HCT116 (cell line): ENCODE measurements around the gene LACTB.

ENCODE experiments used
- CTCF ChIP-seq, 3 experiments: fragments of 200-600 bp in 1 of 3; sonication (generic) in 1 of 3; IDR thresholded peaks in 2 of 3; conservative IDR thresholded peaks in 1 of 3; 2 replicates each; pipeline ENCODE4 v1.5.1; 2012 to 2017; ENCODE audit warnings: low read depth in 2 of 3, low read length in 2 of 3, antibody characterized with exemption in 1 of 3, borderline replicate concordance in 1 of 3, control low read depth in 1 of 3, mild to moderate bottlenecking in 1 of 3, mixed read lengths in 1 of 3, mixed run types in 1 of 3, moderate library complexity in 1 of 3; ENCODE audit not compliant: insufficient read depth in 1 of 3
- EZH2 ChIP-seq: fragments of 200-600 bp; sonication (generic); IDR thresholded peaks from 2 replicates; pipeline ENCODE4 v1.6.1; 2017; ENCODE audit warnings: antibody characterized with exemption, mixed run types
- YY1 ChIP-seq: IDR thresholded peaks from 2 replicates; pipeline ENCODE4 v1.6.1; 2011; ENCODE audit warnings: low read length, low read depth, moderate library complexity, mild to moderate bottlenecking; ENCODE audit not compliant: insufficient replicate concordance; ENCODE audit errors: extremely low read depth
- ZNF274 ChIP-seq: fragments of 200-500 bp; sonication (Bioruptor generic); IDR thresholded peaks from 2 replicates; pipeline ENCODE4 v1.6.1; 2014; ENCODE audit warnings: mild to moderate bottlenecking, low read depth, low read length, inconsistent platforms

- TF ChIP-seq YY1 = no peak
- no peak for TF ChIP-seq ZNF274
- TF ChIP-seq CTCF (IDR thresholded peaks at IDR 0.05 in 2 of 3, conservative IDR thresholded peaks at IDR 0.05 in 1 of 3; ENCODE audit: borderline replicate concordance in 1 of 3, insufficient read depth in 1 of 3, low read depth in 2 of 3, low read length in 2 of 3) = no peak
- no peak for TF ChIP-seq EZH2
Measured at GRCh38 chr15:63124506-63124905, 2.8 kb downstream of the LACTB start.
